Right ventricle myocardium inferior (tissue), 1 donor: ENCODE data around the gene ANKRD18A. TPM values are rescaled to one million over a fixed set of nuclear protein-coding genes. Genes with fewer than 3 reads are reported as not detected.

Experiments used
- ATAC-seq: fragments of 200-7000 bp; cut with Tn5 transposase; one replicate; pipeline ENCODE4 v1.9.1; 2020; ENCODE audit warnings: mild to moderate bottlenecking, moderate library complexity
- DNase-seq: peaks from one replicate; pipeline ENCODE4 v3.0.0; 2021; ENCODE audit errors: missing footprints
- intact Hi-C: fragments of 100-400 bp; cut with DNase I; formaldehyde crosslinking; loops from one replicate; pipeline ENCODE4 v1.11.0; 2022
- long read RNA-seq: library from polyadenylated mRNA; unstranded; transcript quantifications from one replicate; pipeline ENCODE4 v2.0.0, GENCODE V29; 2021
- total RNA-seq: library from RNA; stranded (reverse); fragmentation: NEBNext Ultra II Directional; extraction: Animal tissue kit (Norgen Biotek cat#: 25700); gene quantifications from one replicate; pipeline ENCODE4 v1.2.1, GENCODE V29; 2021
- donor health status: DM: no; HTN: yes; CAD: no; lungs with severe emphysema.

ANKRD18A gene
- total RNA-seq = 2.9 TPM
- long read RNA-seq = 0 reads

- ATAC-seq (peak; percentile 89), DNase-seq (peak; percentile 89)
- intact Hi-C loops = no loop called here
Measured at GRCh38 chr9:38620483-38621433, at the start of gene ANKRD18A. TSS of gene ANKRD18A (minus strand) at chr9:38620596. CDS start at chr9:38620285, 311 bp downstream.

GRCh38 chr9:38668791-38669466 lies 48.5 kb upstream of the ANKRD18A start:
- DNase-seq (no peak), ATAC-seq (no peak)
- intact Hi-C loops = no loop called here

- intact Hi-C loops = no loop called here
- DNase-seq = no peak
- no peak for ATAC-seq
Measured at GRCh38 chr9:38662763-38663593, 42.6 kb upstream of the ANKRD18A start.

- intact Hi-C loops = no loop called here
- ATAC-seq = no peak
- no peak for DNase-seq
Measured at GRCh38 chr9:38659538-38659937, 39.1 kb upstream of the ANKRD18A start.

GRCh38 chr9:38656896-38657295 lies 36.5 kb upstream of the ANKRD18A start:
- DNase-seq (no peak), ATAC-seq (no peak)
- intact Hi-C loops = no loop called here

- no peak for DNase-seq
- intact Hi-C loops = loop anchor here (1.0 kb wide), 1 partner anchor 25 kb away; no protein-coding TSS in a partner anchor
- peak; percentile 20 for ATAC-seq
Measured at GRCh38 chr9:38652486-38652885, 32.1 kb upstream of the ANKRD18A start.

- intact Hi-C loops = loop anchor here (1.0 kb wide), 1 partner anchor 25 kb away; no protein-coding TSS in a partner anchor
- ATAC-seq (no peak), DNase-seq (no peak)
Measured at GRCh38 chr9:38652044-38652443, 31.6 kb upstream of the ANKRD18A start.

GRCh38 chr9:38651400-38652042 lies 31.1 kb upstream of the ANKRD18A start:
- DNase-seq (no peak), ATAC-seq (peak; percentile 76)
- intact Hi-C loops = loop anchor here (1.0 kb wide), 1 partner anchor 26 kb away; no protein-coding TSS in a partner anchor

GRCh38 chr9:38650564-38650963 lies 30.2 kb upstream of the ANKRD18A start:
- ATAC-seq = no peak
- intact Hi-C loops = no loop called here
- no peak for DNase-seq

- peak; percentile 79 for ATAC-seq
- intact Hi-C loops = no loop called here
Measured at GRCh38 chr9:38649731-38650363, 29.5 kb upstream of the ANKRD18A start.

GRCh38 chr9:38644601-38645000 lies 24.2 kb upstream of the ANKRD18A start:
- ATAC-seq (no peak), DNase-seq (no peak)
- intact Hi-C loops = loop anchor here (5.0 kb wide), 1 partner anchor 63 kb away; no protein-coding TSS in a partner anchor

More at GRCh38 chr9:38649731-38650363, 29.5 kb upstream of the ANKRD18A start:
- DNase-seq = no peak

- intact Hi-C loops = loop anchor here (5.0 kb wide), 1 partner anchor 64 kb away; no protein-coding TSS in a partner anchor
- ATAC-seq (no peak), DNase-seq (no peak)
Measured at GRCh38 chr9:38643815-38644173, 23.4 kb upstream of the ANKRD18A start.

- DNase-seq (no peak), ATAC-seq (no peak)
- intact Hi-C loops = loop anchor here (5.0 kb wide), 1 partner anchor 64 kb away; no protein-coding TSS in a partner anchor
Measured at GRCh38 chr9:38642951-38643814, 22.8 kb upstream of the ANKRD18A start.

- intact Hi-C loops = loop anchor here (5.0 kb wide), 1 partner anchor 65 kb away; no protein-coding TSS in a partner anchor
- ATAC-seq (peak; percentile 87), DNase-seq (no peak)
Measured at GRCh38 chr9:38641985-38642864, 21.8 kb upstream of the ANKRD18A start.

- ATAC-seq (no peak), DNase-seq (no peak)
- intact Hi-C loops = loop anchor here (5.0 kb wide), 1 partner anchor 66 kb away; no protein-coding TSS in a partner anchor
Measured at GRCh38 chr9:38641142-38641541, 20.7 kb upstream of the ANKRD18A start.

GRCh38 chr9:38639577-38639940 lies 19.2 kb upstream of the ANKRD18A start:
- intact Hi-C loops = no loop called here
- DNase-seq (no peak), ATAC-seq (no peak)
